ENCODE data around the gene C1orf122. TPM values are rescaled to one million over a fixed set of nuclear protein-coding genes. Genes with fewer than 3 reads are reported as not detected.

Gene C1orf122
- 60.3 TPM for polyA plus RNA-seq (2013, experiment 1 of 2)
- polyA plus RNA-seq (2013, experiment 2 of 2) = 61.7 TPM

- Histone ChIP-seq H3K4me3 (ENCODE audit: insufficient read depth in 1 of 2, low read depth in 1 of 2, low read length in 2 of 2) (peak within 1 kb of the TSS; percentile 87 to 95), H3K4me1 (ENCODE audit: control insufficient read depth, insufficient read depth, low read depth, low read length) (peaks cover 14% of the 10 kb centered on the region), H3K14ac (ENCODE audit: low read length in 2 of 2) (peak within 1 kb of the TSS; percentile 72 to 79), H2BK15ac (ENCODE audit: low read depth, poor library complexity, severe bottlenecking) (peak within 1 kb of the TSS; percentile 40), H3K23ac (ENCODE audit: low read length in 2 of 2) (peak within 1 kb of the TSS in 1 of 2 experiments; percentile 34), H2BK120ac (ENCODE audit: low read depth, low read length) (peak within 1 kb of the TSS; percentile 95), H3K9ac (ENCODE audit: low read length) (peak within 1 kb of the TSS; percentile 91), H3K9me3 (ENCODE audit: control insufficient read depth, low read length) (no peaks in the 10 kb centered on the region), H3K4ac (ENCODE audit: low read depth in 1 of 2, low read length in 2 of 2) (peak within 1 kb of the TSS; percentile 73 to 81), H3K36me3 (ENCODE audit: control insufficient read depth in 1 of 2, insufficient read depth in 2 of 2, low read depth in 1 of 2, low read length in 2 of 2) (peaks cover 42 to 56% of the 10 kb centered on the region in 2 experiments), H3K79me1 (replicated peaks; ENCODE audit: low read length, poor library complexity, severe bottlenecking) (peaks cover 38% of the 10 kb centered on the region), H3K4me2 (ENCODE audit: low read length, poor library complexity, severe bottlenecking) (peak within 1 kb of the TSS; percentile 78), H2AK5ac (ENCODE audit: low read length, severe bottlenecking) (peak within 1 kb of the TSS; percentile 58), H2BK12ac (ENCODE audit: low read length in 2 of 2) (peak within 1 kb of the TSS in 1 of 2 experiments; percentile 68), H3K27ac (ENCODE audit: low read length, poor library complexity, severe bottlenecking) (peak within 1 kb of the TSS; percentile 80), H2BK5ac (ENCODE audit: low read depth, low read length, poor library complexity, severe bottlenecking) (peak within 1 kb of the TSS; percentile 59), H3K27me3 (ENCODE audit: control insufficient read depth in 1 of 2, insufficient read depth in 1 of 2, low read length in 2 of 2) (no peaks in the 10 kb centered on the region), H4K91ac (ENCODE audit: low read length) (peak within 1 kb of the TSS; percentile 85), H2AFZ (ENCODE audit: low read depth, low read length) (peak within 1 kb of the TSS; percentile 63), H4K8ac (ENCODE audit: low read length) (peak within 1 kb of the TSS; percentile 74), H3K18ac (ENCODE audit: low read depth in 1 of 2, low read length in 2 of 2) (peak within 1 kb of the TSS; percentile 75 to 89)
- peak; percentile 95 for DNase-seq
- WGBS = under 1% methylated on average over 67 of the region's 95 CpGs
Measured at GRCh38 chr1:37807555-37808368, at the start of gene C1orf122, which contains the start of gene YRDC. C1orf122 (plus strand) TSS chr1:37807790; CDS start chr1:37808405, 615 bp downstream. YRDC (minus strand) TSS chr1:37808208; CDS start chr1:37808180, 28 bp downstream.

- Histone ChIP-seq H2BK15ac (ENCODE audit: low read depth, poor library complexity, severe bottlenecking) (no peak overlapping the region), H3K4me1 (ENCODE audit: control insufficient read depth, insufficient read depth, low read depth, low read length) (no peaks in the 10 kb centered on the region), H3K9ac (ENCODE audit: low read length) (no peak overlapping the region), H2BK120ac (ENCODE audit: low read depth, low read length) (no peak overlapping the region), H3K23ac (ENCODE audit: low read length in 2 of 2) (no peak overlapping the region), H4K91ac (ENCODE audit: low read length) (no peak overlapping the region), H3K4me2 (ENCODE audit: low read length, poor library complexity, severe bottlenecking) (no peak overlapping the region), H3K18ac (ENCODE audit: low read depth in 1 of 2, low read length in 2 of 2) (no peak overlapping the region), H3K79me1 (replicated peaks; ENCODE audit: low read length, poor library complexity, severe bottlenecking) (no peaks in the 10 kb centered on the region), H2AFZ (ENCODE audit: low read depth, low read length) (no peak overlapping the region), H3K14ac (ENCODE audit: low read length in 2 of 2) (no peak overlapping the region), H4K8ac (ENCODE audit: low read length) (no peak overlapping the region), H3K4me3 (ENCODE audit: insufficient read depth in 1 of 2, low read depth in 1 of 2, low read length in 2 of 2) (no peak overlapping the region), H3K9me3 (ENCODE audit: control insufficient read depth, low read length) (no peaks in the 10 kb centered on the region), H3K4ac (ENCODE audit: low read depth in 1 of 2, low read length in 2 of 2) (no peak overlapping the region), H2BK12ac (ENCODE audit: low read length in 2 of 2) (no peak overlapping the region), H3K27ac (ENCODE audit: low read length, poor library complexity, severe bottlenecking) (no peak overlapping the region), H3K27me3 (ENCODE audit: control insufficient read depth in 1 of 2, insufficient read depth in 1 of 2, low read length in 2 of 2) (peaks cover 84 to 90% of the 10 kb centered on the region in 2 experiments), H2AK5ac (ENCODE audit: low read length, severe bottlenecking) (no peak overlapping the region), H2BK5ac (ENCODE audit: low read depth, low read length, poor library complexity, severe bottlenecking) (no peak overlapping the region), H3K36me3 (ENCODE audit: control insufficient read depth in 1 of 2, insufficient read depth in 2 of 2, low read depth in 1 of 2, low read length in 2 of 2) (peaks cover 0 to 3% of the 10 kb centered on the region in 2 experiments)
- DNase-seq = no peak
- WGBS = 86% methylated on average over 1 of the region's 2 CpGs
Measured at GRCh38 chr1:37759451-37759850, 48.1 kb upstream of the C1orf122 start.

- no peak overlapping the region for H2BK12ac ChIP-seq (ENCODE audit: low read length in 2 of 2)
- DNase-seq = no peak
Measured at GRCh38 chr1:37761416-37762095, 46.0 kb upstream of the C1orf122 start.

GRCh38 chr1:37762516-37762915 lies 45.1 kb upstream of the C1orf122 start:
- Histone ChIP-seq H2BK5ac (ENCODE audit: low read depth, low read length, poor library complexity, severe bottlenecking) (no peak overlapping the region), H3K4me1 (ENCODE audit: control insufficient read depth, insufficient read depth, low read depth, low read length) (peaks cover 3% of the 10 kb centered on the region), H3K36me3 (ENCODE audit: control insufficient read depth in 1 of 2, insufficient read depth in 2 of 2, low read depth in 1 of 2, low read length in 2 of 2) (peaks cover 0 to 3% of the 10 kb centered on the region in 2 experiments), H3K14ac (ENCODE audit: low read length in 2 of 2) (no peak overlapping the region), H3K9me3 (ENCODE audit: control insufficient read depth, low read length) (no peaks in the 10 kb centered on the region), H3K27ac (ENCODE audit: low read length, poor library complexity, severe bottlenecking) (no peak overlapping the region), H4K8ac (ENCODE audit: low read length) (no peak overlapping the region), H3K4me3 (ENCODE audit: insufficient read depth in 1 of 2, low read depth in 1 of 2, low read length in 2 of 2) (no peak overlapping the region), H3K18ac (ENCODE audit: low read depth in 1 of 2, low read length in 2 of 2) (no peak overlapping the region), H3K9ac (ENCODE audit: low read length) (no peak overlapping the region), H4K91ac (ENCODE audit: low read length) (no peak overlapping the region), H2AK5ac (ENCODE audit: low read length, severe bottlenecking) (no peak overlapping the region), H2BK120ac (ENCODE audit: low read depth, low read length) (no peak overlapping the region), H3K4me2 (ENCODE audit: low read length, poor library complexity, severe bottlenecking) (no peak overlapping the region), H2BK12ac (ENCODE audit: low read length in 2 of 2) (no peak overlapping the region), H3K27me3 (ENCODE audit: control insufficient read depth in 1 of 2, insufficient read depth in 1 of 2, low read length in 2 of 2) (peaks cover 87 to 92% of the 10 kb centered on the region in 2 experiments), H3K79me1 (replicated peaks; ENCODE audit: low read length, poor library complexity, severe bottlenecking) (no peaks in the 10 kb centered on the region), H3K23ac (ENCODE audit: low read length in 2 of 2) (no peak overlapping the region), H2AFZ (ENCODE audit: low read depth, low read length) (no peak overlapping the region), H3K4ac (ENCODE audit: low read depth in 1 of 2, low read length in 2 of 2) (no peak overlapping the region), H2BK15ac (ENCODE audit: low read depth, poor library complexity, severe bottlenecking) (no peak overlapping the region)
- 64% methylated on average over 2 of the region's 2 CpGs for WGBS
- DNase-seq = no peak

More at GRCh38 chr1:37761416-37762095, 46.0 kb upstream of the C1orf122 start:
- H3K4ac ChIP-seq (ENCODE audit: low read depth in 1 of 2, low read length in 2 of 2) = no peak overlapping the region
- H2BK120ac ChIP-seq (ENCODE audit: low read depth, low read length) = no peak overlapping the region
- H3K4me1 ChIP-seq (ENCODE audit: control insufficient read depth, insufficient read depth, low read depth, low read length) = peaks cover 3% of the 10 kb centered on the region
- no peak overlapping the region for H3K4me3 ChIP-seq (ENCODE audit: insufficient read depth in 1 of 2, low read depth in 1 of 2, low read length in 2 of 2)
- no peak overlapping the region for H3K27ac ChIP-seq (ENCODE audit: low read length, poor library complexity, severe bottlenecking)
- no peak overlapping the region for H2AK5ac ChIP-seq (ENCODE audit: low read length, severe bottlenecking)
- H3K27me3 ChIP-seq (ENCODE audit: control insufficient read depth in 1 of 2, insufficient read depth in 1 of 2, low read length in 2 of 2) = peaks cover 85 to 91% of the 10 kb centered on the region in 2 experiments
- H2BK15ac ChIP-seq (ENCODE audit: low read depth, poor library complexity, severe bottlenecking) = no peak overlapping the region
- no peaks in the 10 kb centered on the region for H3K79me1 ChIP-seq (replicated peaks; ENCODE audit: low read length, poor library complexity, severe bottlenecking)
- no peak overlapping the region for H2AFZ ChIP-seq (ENCODE audit: low read depth, low read length)
- H3K36me3 ChIP-seq (ENCODE audit: control insufficient read depth in 1 of 2, insufficient read depth in 2 of 2, low read depth in 1 of 2, low read length in 2 of 2) = peaks cover 0 to 3% of the 10 kb centered on the region in 2 experiments
- no peak overlapping the region for H4K91ac ChIP-seq (ENCODE audit: low read length)
- 82% methylated on average over 68 of the region's 68 CpGs for WGBS
- no peak overlapping the region for H3K9ac ChIP-seq (ENCODE audit: low read length)
- H3K14ac ChIP-seq (ENCODE audit: low read length in 2 of 2) = no peak overlapping the region
- no peak overlapping the region for H4K8ac ChIP-seq (ENCODE audit: low read length)
- no peak overlapping the region for H3K23ac ChIP-seq (ENCODE audit: low read length in 2 of 2)
- H3K4me2 ChIP-seq (ENCODE audit: low read length, poor library complexity, severe bottlenecking) = no peak overlapping the region
- H3K9me3 ChIP-seq (ENCODE audit: control insufficient read depth, low read length) = no peaks in the 10 kb centered on the region
- H2BK5ac ChIP-seq (ENCODE audit: low read depth, low read length, poor library complexity, severe bottlenecking) = no peak overlapping the region
- H3K18ac ChIP-seq (ENCODE audit: low read depth in 1 of 2, low read length in 2 of 2) = no peak overlapping the region
